ENCODE results near the gene OLFML2B.

Gene OLFML2B

DNA sequence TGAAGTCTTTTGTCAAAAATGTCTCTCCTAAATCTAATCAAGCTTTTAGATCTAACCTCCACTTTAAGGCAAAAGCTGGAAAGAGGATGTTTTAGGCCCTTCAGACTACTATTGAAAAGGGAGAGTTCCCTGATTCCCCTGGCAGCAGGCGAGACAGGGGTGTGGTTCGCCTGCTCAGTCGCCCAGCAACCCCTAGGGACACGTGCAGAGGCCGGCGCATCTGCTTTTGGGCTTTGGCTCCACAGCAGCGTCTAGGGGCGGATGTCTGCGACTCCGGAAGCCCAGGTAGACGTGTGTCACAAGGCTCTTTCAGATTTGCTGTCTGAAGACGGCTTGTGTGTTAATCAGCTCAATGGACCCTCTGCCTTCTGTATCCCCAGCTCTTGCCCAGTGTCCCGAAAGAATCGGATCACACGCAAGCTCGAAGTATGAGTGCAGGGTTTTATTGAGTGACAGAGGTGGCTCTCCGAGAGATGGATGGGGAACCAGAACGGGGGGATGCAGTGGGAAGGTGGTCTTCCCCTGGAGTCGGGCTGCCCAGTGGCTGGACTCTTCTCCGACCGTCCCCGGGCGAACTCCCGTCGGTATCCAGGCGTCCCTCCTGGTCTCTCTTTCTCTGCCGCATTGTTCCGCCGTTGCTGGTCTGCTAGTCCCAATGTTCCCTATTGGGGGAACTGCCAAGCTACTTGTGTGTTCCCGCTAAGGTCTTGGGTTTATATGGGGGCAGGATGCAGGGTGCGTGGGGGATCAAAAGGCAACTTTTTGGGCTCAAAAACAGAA is 45.5 kb downstream of the OLFML2B start:
- no peak for TF ChIP-seq CTCF (conservative IDR thresholded peaks at IDR 0.05; ENCODE audit: low read depth, low read length)
- H3K4me3 ChIP-seq (ENCODE audit: low read length): no peak overlapping the region
- no peak for DNase-seq (ENCODE audit: low read depth)

- H3K4me3 ChIP-seq (ENCODE audit: low read length): no peak overlapping the region
- no peak for DNase-seq (ENCODE audit: low read depth)
- TF ChIP-seq CTCF (conservative IDR thresholded peaks at IDR 0.05; ENCODE audit: low read depth, low read length): no peak
These were observed 49.5 kb downstream of the OLFML2B start for GRCh38 chr1:161973924-161974845.

DNA sequence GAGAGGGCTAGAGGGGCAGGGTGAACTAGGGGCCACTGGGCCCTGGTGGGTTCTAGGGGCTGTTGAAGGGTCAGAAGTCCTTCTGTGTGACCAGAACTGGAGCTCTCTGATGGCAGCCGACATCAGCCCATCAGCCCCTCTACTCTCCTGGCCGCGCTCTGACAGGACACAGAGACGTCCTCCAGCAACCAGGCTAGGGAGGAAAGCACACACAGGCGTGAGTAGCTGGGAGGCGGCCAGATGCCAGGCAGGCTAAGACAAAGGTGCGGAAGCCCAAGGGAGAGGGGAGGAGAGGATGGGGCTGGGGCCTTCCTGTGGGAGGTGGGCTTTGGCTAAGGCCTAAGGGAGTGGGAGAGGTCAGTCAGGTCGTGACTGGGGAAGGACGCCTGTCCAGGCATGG is 50.8 kb downstream of the OLFML2B start:
- TF ChIP-seq CTCF (conservative IDR thresholded peaks at IDR 0.05; ENCODE audit: low read depth, low read length): no peak
- DNase-seq (ENCODE audit: low read depth): no peak
- no peak overlapping the region for H3K4me3 ChIP-seq (ENCODE audit: low read length)

- no peak for DNase-seq (ENCODE audit: low read depth)
- H3K4me3 ChIP-seq (ENCODE audit: low read length): no peak overlapping the region
- no peak for TF ChIP-seq CTCF (conservative IDR thresholded peaks at IDR 0.05; ENCODE audit: low read depth, low read length)
These were observed 53.0 kb downstream of the OLFML2B start for GRCh38 chr1:161970633-161971032.

DNA sequence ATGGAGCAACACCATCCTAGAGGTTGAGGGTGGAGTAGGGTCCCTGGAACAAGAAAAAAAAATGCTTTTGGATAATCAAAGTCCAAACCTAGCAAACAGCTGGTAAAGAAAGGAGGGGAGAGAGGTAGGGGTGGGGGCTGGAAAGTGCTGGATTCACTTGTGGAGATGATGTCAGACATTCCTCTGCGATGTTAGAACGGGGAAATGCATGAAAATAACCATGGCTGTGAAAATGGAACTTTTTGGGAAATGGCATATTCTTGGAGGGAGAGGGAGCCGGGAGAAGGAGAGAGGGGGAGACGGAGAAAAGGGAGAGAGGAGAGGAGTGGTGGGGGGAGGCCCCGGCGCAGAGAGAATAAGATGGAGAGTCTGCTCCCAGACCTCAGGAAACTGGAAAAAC is 53.6 kb downstream of the OLFML2B start:
- no peak overlapping the region for H3K4me3 ChIP-seq (ENCODE audit: low read length)
- no peak for TF ChIP-seq CTCF (conservative IDR thresholded peaks at IDR 0.05; ENCODE audit: low read depth, low read length)
- DNase-seq (ENCODE audit: low read depth): no peak

- TF ChIP-seq CTCF (conservative IDR thresholded peaks at IDR 0.05; ENCODE audit: low read depth, low read length): no peak
- no peak for DNase-seq (ENCODE audit: low read depth)
These were observed 57.6 kb downstream of the OLFML2B start for GRCh38 chr1:161966067-161966466.

More at GRCh38 chr1:161966067-161966466, 57.6 kb downstream of the OLFML2B start:
- no peak overlapping the region for H3K4me3 ChIP-seq (ENCODE audit: low read length)
